ENCODE results near the gene GSX2.

Gene GSX2

GRCh38 chr4:54063229-54063628 is 36.7 kb upstream of the GSX2 start (continued):
- no peak for TF ChIP-seq ZBTB8A (tag by site-specific recombination; IDR thresholded peaks at IDR 0.05)
- TF ChIP-seq ZNF549 (tag by site-specific recombination; IDR thresholded peaks at IDR 0.05), result no peak
- TF ChIP-seq REST (tag by site-specific recombination; IDR thresholded peaks at IDR 0.05), result no peak
- no peak for TF ChIP-seq ZNF266 (tag by site-specific recombination; IDR thresholded peaks at IDR 0.05; ENCODE audit: low read depth)
- TF ChIP-seq ZNF362 (tag by site-specific recombination; IDR thresholded peaks at IDR 0.05), result no peak

DNA sequence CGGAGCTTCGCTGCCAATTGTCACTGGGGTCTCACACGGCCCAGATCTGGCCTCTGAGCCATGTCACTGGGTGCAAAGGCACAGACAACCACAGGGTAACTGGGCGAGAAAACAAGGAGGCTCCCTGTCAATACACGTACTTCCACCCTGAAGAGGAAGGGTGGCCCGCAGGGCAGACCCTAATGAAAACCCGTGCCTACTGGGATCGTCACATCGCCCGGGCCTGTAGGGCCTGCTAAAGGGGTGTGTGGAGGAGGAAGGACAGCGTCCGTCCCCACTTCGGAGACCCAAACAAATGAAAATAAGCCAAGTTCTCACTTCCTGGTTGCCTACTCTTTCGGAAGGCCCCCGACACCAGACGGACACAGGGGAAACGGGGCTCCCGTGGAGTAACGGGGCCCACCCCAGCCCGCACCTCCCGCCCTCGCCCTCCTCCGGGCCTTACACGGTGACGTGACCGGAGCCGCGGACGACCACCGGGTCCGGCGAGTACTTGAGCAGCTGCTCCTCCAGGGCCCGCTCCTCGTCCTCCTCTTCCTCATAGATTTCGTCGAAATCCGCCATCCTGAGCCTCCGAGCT is 36.1 kb upstream of the GSX2 start:
- ChIA-PET CTCF (interaction anchor here (0.7 to 1.0 kb wide), 2 partner anchors 153 to 908 kb away, joined by 3 to 4 read pairs; no protein-coding TSS in a partner anchor), POLR2A (no interaction called here)
- Histone ChIP-seq H3K4me3 (ENCODE audit: low read depth, low read length) (peak overlapping the region; percentile 78), H3K9me3 (ENCODE audit: control insufficient read depth, insufficient read depth, low read depth, low read length) (no peaks in the 10 kb centered on the region), H3K27ac (ENCODE audit: extremely low read depth, low read depth, low read length) (peak overlapping the region; percentile 85), H3K4me1 (ENCODE audit: control insufficient read depth, insufficient read depth, low read length) (peaks cover 6% of the 10 kb centered on the region), H3K36me3 (ENCODE audit: control insufficient read depth in 2 of 2, insufficient read depth in 1 of 2, low read length in 2 of 2) (no peaks in the 10 kb centered on the region)
- peak; percentile 28; the same call in 1 of the 2 replicates for TF ChIP-seq ZNF394 (tag by site-specific recombination; IDR thresholded peaks at IDR 0.05; ENCODE audit: borderline replicate concordance)
- TF ChIP-seq ZNF843 (tag by site-specific recombination; IDR thresholded peaks at IDR 0.05), result no peak
- TF ChIP-seq ZNF335 (tag by site-specific recombination; conservative IDR thresholded peaks at IDR 0.05), result peak; percentile 72
- TF ChIP-seq ZNF645 (tag by site-specific recombination; IDR thresholded peaks at IDR 0.05), result no peak
- TF ChIP-seq SP2 (tag by site-specific recombination; IDR thresholded peaks at IDR 0.05), result no peak
- TF ChIP-seq ZNF621 (tag by site-specific recombination; IDR thresholded peaks at IDR 0.05), result no peak
- no peak for TF ChIP-seq ZNF266 (tag by site-specific recombination; IDR thresholded peaks at IDR 0.05; ENCODE audit: low read depth)
- no peak for TF ChIP-seq ZBTB26 (tag by site-specific recombination; optimal IDR thresholded peaks at IDR 0.05)
- no peak for TF ChIP-seq ZNF404 (tag by site-specific recombination; IDR thresholded peaks at IDR 0.05)
- no peak for TF ChIP-seq ZNF19 (tag by site-specific recombination; IDR thresholded peaks at IDR 0.05; ENCODE audit: low read depth)
- no peak for TF ChIP-seq ZNF571 (tag by site-specific recombination; IDR thresholded peaks at IDR 0.05)
- 0 out of 2 replicates have a peak, but pooled peaks have one; percentile 58 for TF ChIP-seq ZBTB10 (tag by site-specific recombination; IDR thresholded peaks at IDR 0.05)
- TF ChIP-seq KLF1 (tag by site-specific recombination; IDR thresholded peaks at IDR 0.05), result 0 out of 2 replicates have a peak, but pooled peaks have one; percentile 9
- no peak for TF ChIP-seq MZF1 (tag by site-specific recombination; IDR thresholded peaks at IDR 0.05; ENCODE audit: borderline replicate concordance)
- TF ChIP-seq ZBTB20 (tag by site-specific recombination; IDR thresholded peaks at IDR 0.05), result peak; percentile 49; the same call in 1 of the 2 replicates
- TF ChIP-seq, protein P1, sequence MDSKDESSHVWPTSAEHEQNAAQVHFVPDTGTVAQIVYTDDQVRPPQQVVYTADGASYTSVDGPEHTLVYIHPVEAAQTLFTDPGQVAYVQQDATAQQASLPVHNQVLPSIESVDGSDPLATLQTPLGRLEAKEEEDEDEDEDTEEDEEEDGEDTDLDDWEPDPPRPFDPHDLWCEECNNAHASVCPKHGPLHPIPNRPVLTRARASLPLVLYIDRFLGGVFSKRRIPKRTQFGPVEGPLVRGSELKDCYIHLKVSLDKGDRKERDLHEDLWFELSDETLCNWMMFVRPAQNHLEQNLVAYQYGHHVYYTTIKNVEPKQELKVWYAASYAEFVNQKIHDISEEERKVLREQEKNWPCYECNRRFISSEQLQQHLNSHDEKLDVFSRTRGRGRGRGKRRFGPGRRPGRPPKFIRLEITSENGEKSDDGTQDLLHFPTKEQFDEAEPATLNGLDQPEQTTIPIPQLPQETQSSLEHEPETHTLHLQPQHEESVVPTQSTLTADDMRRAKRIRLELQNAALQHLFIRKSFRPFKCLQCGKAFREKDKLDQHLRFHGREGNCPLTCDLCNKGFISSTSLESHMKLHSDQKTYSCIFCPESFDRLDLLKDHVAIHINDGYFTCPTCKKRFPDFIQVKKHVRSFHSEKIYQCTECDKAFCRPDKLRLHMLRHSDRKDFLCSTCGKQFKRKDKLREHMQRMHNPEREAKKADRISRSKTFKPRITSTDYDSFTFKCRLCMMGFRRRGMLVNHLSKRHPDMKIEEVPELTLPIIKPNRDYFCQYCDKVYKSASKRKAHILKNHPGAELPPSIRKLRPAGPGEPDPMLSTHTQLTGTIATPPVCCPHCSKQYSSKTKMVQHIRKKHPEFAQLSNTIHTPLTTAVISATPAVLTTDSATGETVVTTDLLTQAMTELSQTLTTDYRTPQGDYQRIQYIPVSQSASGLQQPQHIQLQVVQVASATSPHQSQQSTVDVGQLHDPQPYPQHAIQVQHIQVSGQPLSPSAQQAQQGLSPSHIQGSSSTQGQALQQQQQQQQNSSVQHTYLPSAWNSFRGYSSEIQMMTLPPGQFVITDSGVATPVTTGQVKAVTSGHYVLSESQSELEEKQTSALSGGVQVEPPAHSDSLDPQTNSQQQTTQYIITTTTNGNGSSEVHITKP (tag by site-specific recombination; IDR thresholded peaks at IDR 0.05), result no peak

Measured in HEK293 (cell line).